ENCODE data around the gene ATP8B4.

The ATP8B4 gene, protein sequence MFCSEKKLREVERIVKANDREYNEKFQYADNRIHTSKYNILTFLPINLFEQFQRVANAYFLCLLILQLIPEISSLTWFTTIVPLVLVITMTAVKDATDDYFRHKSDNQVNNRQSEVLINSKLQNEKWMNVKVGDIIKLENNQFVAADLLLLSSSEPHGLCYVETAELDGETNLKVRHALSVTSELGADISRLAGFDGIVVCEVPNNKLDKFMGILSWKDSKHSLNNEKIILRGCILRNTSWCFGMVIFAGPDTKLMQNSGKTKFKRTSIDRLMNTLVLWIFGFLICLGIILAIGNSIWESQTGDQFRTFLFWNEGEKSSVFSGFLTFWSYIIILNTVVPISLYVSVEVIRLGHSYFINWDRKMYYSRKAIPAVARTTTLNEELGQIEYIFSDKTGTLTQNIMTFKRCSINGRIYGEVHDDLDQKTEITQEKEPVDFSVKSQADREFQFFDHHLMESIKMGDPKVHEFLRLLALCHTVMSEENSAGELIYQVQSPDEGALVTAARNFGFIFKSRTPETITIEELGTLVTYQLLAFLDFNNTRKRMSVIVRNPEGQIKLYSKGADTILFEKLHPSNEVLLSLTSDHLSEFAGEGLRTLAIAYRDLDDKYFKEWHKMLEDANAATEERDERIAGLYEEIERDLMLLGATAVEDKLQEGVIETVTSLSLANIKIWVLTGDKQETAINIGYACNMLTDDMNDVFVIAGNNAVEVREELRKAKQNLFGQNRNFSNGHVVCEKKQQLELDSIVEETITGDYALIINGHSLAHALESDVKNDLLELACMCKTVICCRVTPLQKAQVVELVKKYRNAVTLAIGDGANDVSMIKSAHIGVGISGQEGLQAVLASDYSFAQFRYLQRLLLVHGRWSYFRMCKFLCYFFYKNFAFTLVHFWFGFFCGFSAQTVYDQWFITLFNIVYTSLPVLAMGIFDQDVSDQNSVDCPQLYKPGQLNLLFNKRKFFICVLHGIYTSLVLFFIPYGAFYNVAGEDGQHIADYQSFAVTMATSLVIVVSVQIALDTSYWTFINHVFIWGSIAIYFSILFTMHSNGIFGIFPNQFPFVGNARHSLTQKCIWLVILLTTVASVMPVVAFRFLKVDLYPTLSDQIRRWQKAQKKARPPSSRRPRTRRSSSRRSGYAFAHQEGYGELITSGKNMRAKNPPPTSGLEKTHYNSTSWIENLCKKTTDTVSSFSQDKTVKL

DNA sequence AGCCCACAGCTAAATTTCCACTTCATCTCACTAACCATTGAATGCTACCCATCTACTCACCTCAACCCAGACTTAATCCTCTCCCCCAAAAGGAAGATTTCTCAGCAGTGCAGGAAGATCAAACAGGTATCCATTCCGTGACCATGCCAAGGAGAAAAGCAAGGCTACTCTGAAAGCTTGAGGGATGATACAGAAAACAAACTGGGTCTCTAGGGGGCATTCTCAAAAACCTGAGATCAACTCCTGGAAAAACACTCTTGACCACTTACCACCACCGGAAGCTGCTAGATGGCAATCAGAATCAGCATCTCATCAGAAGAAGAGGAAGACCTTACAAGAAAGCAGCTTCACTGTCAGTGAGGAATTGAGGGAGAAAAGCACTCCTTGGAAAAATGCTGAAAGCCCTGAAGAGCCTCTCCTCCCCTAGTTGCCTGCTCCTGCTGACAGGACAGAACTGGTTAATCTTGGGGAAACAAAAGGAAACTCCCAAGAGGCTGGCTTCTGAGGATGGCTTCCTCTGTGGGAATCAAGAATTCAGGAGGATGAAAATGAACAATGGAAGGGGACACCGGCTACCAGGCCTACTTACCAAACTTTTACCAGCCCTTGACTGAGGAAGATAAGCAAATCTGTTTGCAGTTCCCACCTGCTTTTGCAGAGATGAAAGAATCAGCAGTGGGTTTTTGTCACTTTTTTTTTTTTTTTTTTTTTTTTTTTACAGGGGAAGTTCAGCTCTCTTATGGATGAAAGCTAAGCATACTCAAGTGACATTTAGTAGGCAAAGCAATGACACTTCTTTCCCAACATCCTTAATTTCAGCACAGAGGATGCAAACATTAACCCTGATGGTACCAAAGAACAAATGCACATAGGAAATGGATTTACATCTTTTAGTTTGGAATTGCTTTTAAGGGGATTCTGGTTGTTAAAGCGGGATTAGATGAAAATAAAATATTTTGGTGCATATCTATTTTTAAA lies at the start of gene ATP8B4:
TSS of gene ATP8B4 (minus strand) at position 171 of the 978 bp plus-strand sequence. CDS start 12,267 bp downstream, outside the sequence.
- DNase-seq (ENCODE audit: low read depth in 2 of 2): no peak
- TF ChIP-seq, protein P1, sequence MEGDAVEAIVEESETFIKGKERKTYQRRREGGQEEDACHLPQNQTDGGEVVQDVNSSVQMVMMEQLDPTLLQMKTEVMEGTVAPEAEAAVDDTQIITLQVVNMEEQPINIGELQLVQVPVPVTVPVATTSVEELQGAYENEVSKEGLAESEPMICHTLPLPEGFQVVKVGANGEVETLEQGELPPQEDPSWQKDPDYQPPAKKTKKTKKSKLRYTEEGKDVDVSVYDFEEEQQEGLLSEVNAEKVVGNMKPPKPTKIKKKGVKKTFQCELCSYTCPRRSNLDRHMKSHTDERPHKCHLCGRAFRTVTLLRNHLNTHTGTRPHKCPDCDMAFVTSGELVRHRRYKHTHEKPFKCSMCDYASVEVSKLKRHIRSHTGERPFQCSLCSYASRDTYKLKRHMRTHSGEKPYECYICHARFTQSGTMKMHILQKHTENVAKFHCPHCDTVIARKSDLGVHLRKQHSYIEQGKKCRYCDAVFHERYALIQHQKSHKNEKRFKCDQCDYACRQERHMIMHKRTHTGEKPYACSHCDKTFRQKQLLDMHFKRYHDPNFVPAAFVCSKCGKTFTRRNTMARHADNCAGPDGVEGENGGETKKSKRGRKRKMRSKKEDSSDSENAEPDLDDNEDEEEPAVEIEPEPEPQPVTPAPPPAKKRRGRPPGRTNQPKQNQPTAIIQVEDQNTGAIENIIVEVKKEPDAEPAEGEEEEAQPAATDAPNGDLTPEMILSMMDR (IDR thresholded peaks at IDR 0.05; ENCODE audit: low read depth, low read length): no peak
- H3K4me3 ChIP-seq (replicated peaks in 1 of 2; ENCODE audit: low read depth in 2 of 2, low read length in 2 of 2): no peak within 1 kb of the TSS

DNA sequence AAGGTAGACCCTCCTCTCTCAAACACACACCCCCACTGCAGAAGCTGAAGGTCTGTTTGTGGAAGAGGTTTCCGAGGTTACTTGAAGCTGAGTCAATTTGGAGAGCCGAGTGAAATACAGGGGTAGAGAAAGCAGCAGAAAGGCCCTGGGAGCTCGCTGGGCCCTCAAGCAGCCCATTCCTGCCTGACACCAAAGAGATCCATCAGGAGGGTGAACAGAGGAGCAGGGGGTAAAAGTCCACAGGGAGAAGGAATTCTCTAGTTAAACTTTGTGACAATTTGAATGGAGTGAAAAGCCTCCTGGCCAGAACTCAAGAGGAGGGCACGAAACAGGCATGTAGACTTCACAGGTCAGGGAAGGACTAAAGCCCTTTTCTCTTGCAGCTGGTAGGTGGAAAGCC lies 49.3 kb upstream of the ATP8B4 start:
- H3K4me3 ChIP-seq (replicated peaks in 1 of 2; ENCODE audit: low read depth in 2 of 2, low read length in 2 of 2): no peak overlapping the region
- TF ChIP-seq, protein P1 (IDR thresholded peaks at IDR 0.05; ENCODE audit: low read depth, low read length): no peak
- no peak for DNase-seq (ENCODE audit: low read depth in 2 of 2)

DNA sequence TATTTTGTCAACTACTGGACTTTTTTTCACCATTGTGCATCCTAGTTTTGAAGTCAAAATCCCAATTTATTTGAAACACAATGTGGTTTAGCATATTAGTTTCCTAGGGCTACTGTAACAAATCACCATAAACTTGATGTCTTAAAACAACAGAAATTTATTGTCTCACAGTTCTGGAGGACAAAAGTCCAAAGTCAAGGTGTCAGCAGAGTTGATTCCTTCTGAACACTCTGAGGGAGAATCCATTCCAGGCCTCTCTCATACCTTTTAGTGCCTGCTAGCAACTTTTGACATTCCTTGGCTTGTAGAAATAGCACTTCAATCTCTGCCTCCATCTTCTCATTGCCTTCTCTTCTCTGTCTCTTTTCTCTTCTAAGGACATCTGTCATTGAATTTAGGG lies 48.1 kb upstream of the ATP8B4 start:
- no peak overlapping the region for H3K4me3 ChIP-seq (replicated peaks in 1 of 2; ENCODE audit: low read depth in 2 of 2, low read length in 2 of 2)
- DNase-seq (ENCODE audit: low read depth in 2 of 2): no peak
- TF ChIP-seq, protein P1 (IDR thresholded peaks at IDR 0.05; ENCODE audit: low read depth, low read length): no peak

DNA sequence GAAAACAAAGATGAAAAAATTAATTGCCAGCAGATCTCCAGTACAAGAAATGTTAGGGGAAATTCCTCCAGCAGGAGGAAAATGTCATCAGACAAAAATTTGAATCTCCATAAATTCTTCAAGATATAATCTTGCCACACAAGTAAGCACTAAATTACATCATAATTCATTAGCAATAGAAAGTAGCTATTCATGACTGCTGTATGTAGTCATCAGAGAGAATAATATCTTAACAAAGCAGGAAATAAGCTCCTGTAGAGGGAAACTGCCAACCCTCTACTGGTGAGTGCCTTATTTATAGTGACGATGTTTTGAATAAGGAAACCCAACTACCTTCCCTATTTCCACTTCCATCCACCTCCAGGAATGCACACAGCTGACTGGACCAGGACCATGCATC lies 47.2 kb upstream of the ATP8B4 start:
- TF ChIP-seq, protein P1 (IDR thresholded peaks at IDR 0.05; ENCODE audit: low read depth, low read length): no peak
- no peak overlapping the region for H3K4me3 ChIP-seq (replicated peaks in 1 of 2; ENCODE audit: low read depth in 2 of 2, low read length in 2 of 2)
- DNase-seq (ENCODE audit: low read depth in 2 of 2): peak; percentile 67 to 76

DNA sequence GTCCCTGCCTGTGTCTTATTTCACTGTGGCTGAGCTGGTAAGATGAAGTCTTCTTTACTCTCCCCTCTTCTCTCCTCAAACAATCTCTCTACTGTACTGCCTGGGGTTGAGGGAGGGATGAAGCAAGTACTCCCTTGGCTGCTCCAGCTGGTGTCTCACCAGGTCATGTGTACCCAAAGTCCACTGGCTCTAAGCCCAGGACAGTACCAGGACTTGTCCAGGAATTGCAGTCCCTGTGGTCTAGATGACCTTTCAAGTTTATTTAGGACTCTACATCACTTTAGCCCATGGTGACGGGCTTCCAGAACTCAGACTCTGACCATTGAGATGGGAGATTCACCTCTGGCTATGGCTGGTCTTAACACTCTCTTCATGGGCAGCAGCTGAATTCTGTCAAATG lies 45.4 kb upstream of the ATP8B4 start:
- TF ChIP-seq, protein P1 (IDR thresholded peaks at IDR 0.05; ENCODE audit: low read depth, low read length): no peak
- H3K4me3 ChIP-seq (replicated peaks in 1 of 2; ENCODE audit: low read depth in 2 of 2, low read length in 2 of 2): no peak overlapping the region
- peak; percentile 27 to 29 for DNase-seq (ENCODE audit: low read depth in 2 of 2)

Data from cardiac fibroblast (primary cell).